Stimulated activated CD4-positive, alpha-beta T cell treated with anti-CD3 and anti-CD28 coated beads, Interleukin-2, amount 100 ng/mL, for 4 hours (primary cell): ENCODE data around the gene ZBTB46.

ENCODE experiments used
- DNase-seq: peaks from one replicate; pipeline ENCODE4 v3.0.0-alpha.2; 2020; ENCODE audit warnings: low read depth

Gene ZBTB46

DNA sequence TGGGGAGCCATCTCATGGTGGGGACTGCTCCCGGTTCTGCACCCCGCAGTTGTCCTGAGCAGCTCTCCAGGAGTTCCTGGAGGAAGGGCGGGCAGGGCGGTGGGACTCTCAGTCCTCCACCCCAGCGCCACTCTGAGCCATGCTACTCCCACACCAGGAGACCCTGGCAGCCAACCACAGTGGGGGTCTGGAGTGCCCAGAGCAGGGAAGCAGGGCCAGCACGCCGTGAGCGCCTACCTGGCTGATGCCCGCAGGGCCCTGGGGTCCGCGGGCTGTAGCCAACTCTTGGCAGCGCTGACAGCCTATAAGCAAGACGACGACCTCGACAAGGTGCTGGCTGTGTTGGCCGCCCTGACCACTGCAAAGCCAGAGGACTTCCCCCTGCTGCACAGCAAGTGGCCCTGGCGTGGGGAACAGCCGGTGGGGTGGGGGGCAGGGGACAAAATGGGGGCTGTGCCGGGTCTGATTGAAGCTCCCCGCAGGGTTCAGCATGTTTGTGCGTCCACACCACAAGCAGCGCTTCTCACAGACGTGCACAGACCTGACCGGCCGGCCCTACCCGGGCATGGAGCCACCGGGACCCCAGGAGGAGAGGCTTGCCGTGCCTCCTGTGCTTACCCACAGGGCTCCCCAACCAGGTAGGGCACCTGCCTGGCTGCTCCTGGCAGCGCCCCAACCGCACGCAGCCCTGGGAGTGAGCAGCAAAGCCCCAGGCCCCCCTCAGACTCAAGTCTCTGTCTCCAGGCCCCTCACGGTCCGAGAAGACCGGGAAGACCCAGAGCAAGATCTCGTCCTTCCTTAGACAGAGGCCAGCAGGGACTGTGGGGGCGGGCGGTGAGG, 136.3 kb downstream of the ZBTB46 start:
- no peak for DNase-seq

DNA sequence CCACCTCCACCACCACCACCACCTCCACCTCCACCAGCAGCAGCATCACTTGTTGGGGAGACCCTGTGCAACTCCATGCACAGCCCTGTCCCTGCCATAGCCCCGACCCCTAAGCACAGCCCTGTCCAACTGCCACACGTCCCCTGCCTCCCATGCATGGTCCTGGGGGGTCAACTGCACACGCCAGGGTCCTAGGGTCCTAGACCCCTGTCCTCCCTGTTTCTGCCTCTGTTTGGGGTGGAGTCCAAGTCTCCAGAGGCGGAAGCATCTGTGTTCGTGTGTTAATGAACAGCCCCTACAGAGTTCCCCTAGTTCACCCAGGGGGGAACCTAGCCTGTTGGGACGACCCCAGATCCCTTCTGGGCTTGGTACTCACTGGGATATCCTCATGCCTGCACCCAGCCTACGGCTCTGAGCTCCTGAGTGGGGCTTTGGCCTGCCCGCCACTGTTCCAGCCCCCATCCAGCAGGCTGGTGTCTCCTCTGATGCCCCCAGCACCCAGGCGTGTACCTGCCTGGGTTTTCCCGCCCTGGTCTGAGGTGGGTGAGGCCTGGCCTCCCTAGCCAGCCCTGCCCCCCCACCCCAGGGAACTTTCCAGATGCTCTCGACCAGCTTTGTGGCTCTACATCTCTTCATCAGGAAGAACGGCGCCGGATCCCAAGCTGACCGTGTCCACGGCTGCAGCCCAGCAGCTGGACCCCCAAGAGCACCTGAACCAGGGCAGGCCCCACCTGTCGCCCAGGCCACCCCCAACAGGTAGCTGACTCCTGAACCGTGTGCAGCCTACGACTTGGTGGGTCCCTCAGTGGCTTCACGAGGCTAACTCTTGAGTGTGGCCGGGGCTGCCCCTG, 137.1 kb downstream of the ZBTB46 start:
- no peak for DNase-seq
